HCT116 (cell line): Measurements from ENCODE around the gene TMEM35A.

Experiments used
- CTCF ChIP-seq, 3 experiments: fragments of 200-600 bp in 1 of 3; sonication (generic) in 1 of 3; IDR thresholded peaks in 2 of 3; conservative IDR thresholded peaks in 1 of 3; 2 replicates each; pipeline ENCODE4 v1.5.1; 2012 to 2017; ENCODE audit warnings: low read depth in 2 of 3, low read length in 2 of 3, antibody characterized with exemption in 1 of 3, borderline replicate concordance in 1 of 3, control low read depth in 1 of 3, mild to moderate bottlenecking in 1 of 3, mixed read lengths in 1 of 3, mixed run types in 1 of 3, moderate library complexity in 1 of 3; ENCODE audit not compliant: insufficient read depth in 1 of 3
- EGR1 ChIP-seq: IDR thresholded peaks from 2 replicates; pipeline ENCODE4 v1.6.1; 2012; ENCODE audit warnings: low read depth
- JUND ChIP-seq: IDR thresholded peaks from 2 replicates; pipeline ENCODE4 v1.6.1; 2012
- TCF7L2 ChIP-seq: IDR thresholded peaks from 2 replicates; pipeline ENCODE4 v1.7.0; 2011; ENCODE audit warnings: borderline replicate concordance, inconsistent platforms; ENCODE audit not compliant: insufficient read depth, insufficient read length; ENCODE audit errors: extremely low read depth
- ZFX ChIP-seq: fragments of 450-650 bp; IDR thresholded peaks from 2 replicates; pipeline ENCODE4 v1.6.1; 2017

- no peak for TF ChIP-seq JUND
- no peak for TF ChIP-seq TCF7L2
- no peak for TF ChIP-seq EGR1
- TF ChIP-seq CTCF (IDR thresholded peaks at IDR 0.05 in 2 of 3, conservative IDR thresholded peaks at IDR 0.05 in 1 of 3; ENCODE audit: borderline replicate concordance in 1 of 3, insufficient read depth in 1 of 3, low read depth in 2 of 3, low read length in 2 of 3) = no peak
- no peak for TF ChIP-seq ZFX
Observed at GRCh38 chrX:101091817-101092216, 13.1 kb downstream of the TMEM35A start.
